ENCODE results near the gene CREG2.

GRCh38 chr2:101382442-101382841, 4.9 kb downstream of the CREG2 start:
- no peak for TF ChIP-seq POLR2A (IDR thresholded peaks at IDR 0.05; ENCODE audit: low read depth)
- no peak for TF ChIP-seq CTCF (IDR thresholded peaks at IDR 0.05)

Measured in esophagus muscularis mucosa (tissue), 3 donors.